ENCODE data around the gene PHYKPL. TPM values are rescaled to one million over a fixed set of nuclear protein-coding genes. Genes with fewer than 3 reads are reported as not detected.

PHYKPL gene
- total RNA-seq, 1 experiment from 2014 or later = 112 TPM

- peaks cover 13% of the 10 kb centered on the region for H3K36me3 Mint-ChIP-seq (ENCODE audit: insufficient read depth, unreplicated experiment)
- DNase-seq (ENCODE audit: unreplicated experiment) = no peak
- H3K4me1 Mint-ChIP-seq (ENCODE audit: insufficient read depth, unreplicated experiment) = peaks cover 49% of the 10 kb centered on the region
- H3K4me3 Mint-ChIP-seq (ENCODE audit: unreplicated experiment) = no peak overlapping the region
- no peaks in the 10 kb centered on the region for H3K9me3 Mint-ChIP-seq (ENCODE audit: unreplicated experiment)
- H3K27me3 Mint-ChIP-seq (ENCODE audit: insufficient read depth, unreplicated experiment) = no peaks in the 10 kb centered on the region
- ChIA-PET CTCF (interaction anchor here (0.6 to 2.7 kb wide), 32 partner anchors 8 to 1518 kb away, joined by 3 to 22 read pairs (median 4); partner anchors contain the start of gene COL23A1), POLR2A (interaction anchor here (0.8 kb wide), 1 partner anchor 31 kb away, joined by 3 read pairs; the partner anchor contains the start of gene HNRNPAB)
- no peak overlapping the region for H3K27ac Mint-ChIP-seq (ENCODE audit: low read depth, unreplicated experiment)
- TF ChIP-seq CTCF (IDR thresholded peaks at IDR 0.05; ENCODE audit: unreplicated experiment) = no peak
- intact Hi-C loops (cut with micrococcal nuclease) = loop anchor here (2.0 kb wide), 2 partner anchors 45 to 1259 kb away; no protein-coding TSS in a partner anchor
- no TSS peak for BruUV-seq (replicated peaks)
Measured at GRCh38 chr5:178235588-178235974, 3.0 kb upstream of the PHYKPL start.

DNA sequence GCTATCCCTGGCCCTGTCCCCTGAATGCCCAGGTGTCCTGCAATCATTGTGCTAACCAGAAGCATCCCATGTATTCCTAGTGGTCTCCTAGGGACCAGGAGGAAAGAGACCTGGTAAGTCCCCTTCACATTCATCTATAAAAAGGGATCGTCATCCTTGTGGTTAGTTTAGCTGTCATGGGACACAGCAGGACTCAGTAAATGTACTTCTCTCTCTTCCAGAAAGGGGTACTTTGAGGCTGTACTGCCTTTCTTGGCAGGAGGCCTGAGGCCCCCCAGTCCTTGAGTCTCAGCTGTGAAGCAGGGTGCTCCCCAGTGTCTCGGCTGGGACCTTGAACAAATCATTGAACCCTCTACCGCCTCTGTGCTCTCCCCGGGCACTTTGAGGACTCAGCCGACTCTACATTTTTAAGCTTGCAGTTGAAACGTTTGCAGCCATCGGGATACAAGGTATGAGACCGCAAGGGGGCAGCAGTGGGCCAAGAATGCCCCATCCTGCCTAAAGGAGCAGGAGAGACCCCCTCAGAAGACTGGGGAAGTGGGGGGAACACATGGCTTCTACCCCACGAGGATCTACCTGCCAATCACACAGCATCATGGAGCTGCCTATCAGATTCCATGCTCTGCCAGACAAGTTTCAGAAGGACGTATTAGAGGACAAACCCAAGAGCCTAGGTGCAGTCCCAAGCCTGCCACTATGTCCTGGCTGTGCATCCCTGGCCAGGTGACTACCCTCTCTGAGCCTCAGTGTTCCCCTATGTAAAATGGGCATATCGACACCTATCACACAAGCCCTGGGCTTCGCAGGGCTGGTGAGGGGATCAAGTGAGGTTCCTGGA is 2.4 kb upstream of the PHYKPL start:
- CTCF ChIA-PET = interaction anchor here (0.5 to 2.7 kb wide), 40 partner anchors 8 to 1519 kb away, joined by 3 to 22 read pairs (median 4); partner anchors contain the start of gene COL23A1
- H3K27me3 Mint-ChIP-seq (ENCODE audit: insufficient read depth, unreplicated experiment) = no peaks in the 10 kb centered on the region
- H3K27ac Mint-ChIP-seq (ENCODE audit: low read depth, unreplicated experiment) = no peak overlapping the region
- no peak overlapping the region for H3K4me3 Mint-ChIP-seq (ENCODE audit: unreplicated experiment)
- intact Hi-C loops (cut with micrococcal nuclease) = loop anchor here (2.0 to 5.0 kb wide), 3 partner anchors 46 to 1260 kb away; no protein-coding TSS in a partner anchor
- DNase-seq (ENCODE audit: unreplicated experiment) = peak; percentile 83
- no TSS peak for BruUV-seq (replicated peaks)
- peak; percentile 92 for TF ChIP-seq CTCF (IDR thresholded peaks at IDR 0.05; ENCODE audit: unreplicated experiment)
- H3K9me3 Mint-ChIP-seq (ENCODE audit: unreplicated experiment) = no peaks in the 10 kb centered on the region
- peaks cover 19% of the 10 kb centered on the region for H3K36me3 Mint-ChIP-seq (ENCODE audit: insufficient read depth, unreplicated experiment)
- POLR2A ChIA-PET = interaction anchor here (0.7 to 0.8 kb wide), 2 partner anchors 28 to 31 kb away, joined by 3 read pairs; partner anchors contain the start of gene HNRNPAB
- peaks cover 48% of the 10 kb centered on the region for H3K4me1 Mint-ChIP-seq (ENCODE audit: insufficient read depth, unreplicated experiment)

DNA sequence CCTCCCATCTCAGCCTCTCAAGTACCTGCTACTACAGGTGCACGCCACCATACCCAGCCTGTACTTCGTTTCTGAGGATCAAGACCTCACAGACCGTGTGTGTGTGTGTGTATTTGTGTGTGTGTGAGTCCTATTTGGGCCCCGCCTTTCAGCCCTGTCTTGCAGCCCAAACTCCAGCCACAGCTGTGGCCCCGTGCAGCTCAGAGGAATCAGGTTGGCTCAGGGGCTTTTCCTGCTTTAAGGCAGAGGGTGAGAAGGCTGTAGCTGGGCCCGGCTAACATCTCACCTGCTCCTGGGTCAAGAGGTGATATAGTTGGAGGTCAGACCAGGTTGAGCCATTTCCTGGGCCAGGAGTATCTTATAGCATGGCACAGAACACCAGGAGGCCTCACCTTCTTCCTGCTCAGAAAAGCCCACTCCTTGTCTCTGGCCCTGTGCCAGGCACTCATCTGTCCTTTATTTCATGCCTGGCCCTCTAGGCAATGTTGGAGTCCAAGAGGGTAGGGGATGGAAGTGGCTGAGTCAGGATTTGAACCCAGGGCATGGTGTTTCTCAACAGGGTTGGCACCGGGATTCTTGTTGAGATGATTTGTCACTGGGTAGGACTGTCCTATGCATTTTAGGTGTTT is 1.6 kb upstream of the PHYKPL start:
- Mint-ChIP-seq H3K36me3 (ENCODE audit: insufficient read depth, unreplicated experiment) (peaks cover 26% of the 10 kb centered on the region), H3K27me3 (ENCODE audit: insufficient read depth, unreplicated experiment) (no peaks in the 10 kb centered on the region), H3K4me3 (ENCODE audit: unreplicated experiment) (no peak overlapping the region), H3K4me1 (ENCODE audit: insufficient read depth, unreplicated experiment) (peaks cover 52% of the 10 kb centered on the region), H3K9me3 (ENCODE audit: unreplicated experiment) (no peaks in the 10 kb centered on the region), H3K27ac (ENCODE audit: low read depth, unreplicated experiment) (no peak overlapping the region)
- intact Hi-C loops (cut with micrococcal nuclease) = loop anchor here (2.0 to 5.0 kb wide), 3 partner anchors 47 to 1261 kb away; no protein-coding TSS in a partner anchor
- POLR2A ChIA-PET = interaction anchor here (0.7 to 1.4 kb wide), 3 partner anchors 16 to 34 kb away, joined by 3 read pairs; no protein-coding TSS in a partner anchor
- no peak for TF ChIP-seq CTCF (IDR thresholded peaks at IDR 0.05; ENCODE audit: unreplicated experiment)
- DNase-seq (ENCODE audit: unreplicated experiment) = no peak
- BruUV-seq (replicated peaks) = no TSS peak
- CTCF ChIA-PET = interaction anchor here (0.5 to 2.7 kb wide), 35 partner anchors 8 to 1260 kb away, joined by 3 to 22 read pairs (median 4); partner anchors contain the start of gene COL23A1

Data from MCF 10A (cell line).